GM21529 (cell line): ENCODE data around the gene ALS2CL.

Source experiments
- ATAC-seq: cut with Tn5 transposase; IDR thresholded peaks from one replicate; pipeline ENCODE4 v1.9.1; 2021; ENCODE audit not compliant: unreplicated experiment

ALS2CL gene

DNA sequence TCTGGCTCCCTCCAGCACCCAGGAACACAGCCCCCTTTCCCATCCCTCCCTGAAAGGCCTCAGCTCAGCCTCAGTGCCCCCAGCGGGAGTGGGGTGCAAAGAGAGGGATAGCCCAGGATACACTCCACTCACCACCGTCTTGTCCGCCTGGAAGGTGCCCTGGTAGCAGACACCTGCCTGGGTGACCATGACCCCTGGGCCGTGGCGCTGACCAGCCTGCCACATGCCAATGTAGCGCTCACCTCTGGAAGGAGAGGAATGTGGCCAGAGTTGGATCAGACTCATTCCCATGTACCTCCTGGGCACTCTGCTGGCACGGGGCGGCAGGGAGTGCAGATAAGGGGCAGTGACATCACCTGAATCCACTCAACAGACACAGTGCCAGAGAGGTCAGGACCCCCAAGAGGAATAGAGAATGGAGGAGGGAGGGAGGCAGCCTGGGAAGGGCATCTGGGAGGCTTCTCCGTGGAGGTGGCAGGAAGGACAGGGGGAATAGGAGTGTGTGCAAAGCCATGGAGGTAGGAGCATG, 13.1 kb downstream of the ALS2CL start:
- ATAC-seq, result no peak

DNA sequence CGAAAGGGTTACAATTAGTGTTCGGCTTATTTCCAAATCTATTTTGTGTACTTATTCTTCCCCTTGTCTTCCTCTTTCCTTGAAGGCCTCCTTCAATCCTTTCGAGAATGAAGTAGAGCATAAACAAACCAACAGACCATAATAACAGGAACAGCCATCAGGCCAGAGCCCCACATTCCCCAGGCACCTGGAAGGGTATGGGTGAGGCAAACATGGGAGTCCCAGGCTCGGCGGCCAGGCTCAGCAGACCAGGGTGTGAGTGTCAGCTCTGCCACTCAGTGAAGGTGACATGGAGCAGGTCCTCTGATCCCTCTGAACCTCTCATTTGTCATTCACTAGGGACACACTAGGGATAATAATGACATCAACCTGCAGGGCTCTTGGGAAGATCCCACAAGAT, 13.8 kb downstream of the ALS2CL start:
- no peak for ATAC-seq

DNA sequence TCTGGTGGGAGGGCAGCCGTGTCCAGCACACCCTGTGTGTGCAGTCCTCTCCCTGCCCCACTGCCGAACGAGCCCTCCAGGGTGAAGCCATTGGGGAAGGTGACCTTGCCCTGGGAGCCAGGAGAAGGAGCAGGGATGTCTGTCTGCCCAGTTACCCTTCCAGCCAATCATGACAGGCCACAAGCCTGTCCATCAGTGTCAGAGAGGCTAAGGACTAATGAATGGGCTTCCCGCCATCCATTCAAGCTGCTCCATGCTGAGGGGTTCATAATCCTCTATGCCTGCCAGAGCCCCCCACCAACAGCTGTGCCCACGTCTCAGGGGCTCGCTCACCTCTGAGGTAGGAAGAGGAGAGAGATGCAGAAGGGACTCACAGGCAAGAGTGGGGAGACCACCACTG, 15.2 kb downstream of the ALS2CL start:
- ATAC-seq, result no peak

DNA sequence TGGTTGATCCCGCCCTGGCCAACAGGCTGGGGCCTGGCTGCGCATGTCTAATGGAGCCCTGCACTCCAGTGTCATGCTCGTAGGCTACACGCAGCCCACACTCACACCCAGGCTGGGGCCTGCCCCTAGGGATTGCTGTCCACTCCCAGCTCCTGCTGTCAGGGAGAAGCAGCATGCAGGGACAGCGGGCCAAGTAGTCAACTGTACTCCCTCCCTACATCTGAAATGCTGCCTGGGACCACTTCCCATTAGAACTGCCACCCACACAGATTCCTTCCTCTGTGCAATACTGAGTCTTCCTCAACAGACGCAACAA, 16.1 kb downstream of the ALS2CL start:
- no peak for ATAC-seq

DNA sequence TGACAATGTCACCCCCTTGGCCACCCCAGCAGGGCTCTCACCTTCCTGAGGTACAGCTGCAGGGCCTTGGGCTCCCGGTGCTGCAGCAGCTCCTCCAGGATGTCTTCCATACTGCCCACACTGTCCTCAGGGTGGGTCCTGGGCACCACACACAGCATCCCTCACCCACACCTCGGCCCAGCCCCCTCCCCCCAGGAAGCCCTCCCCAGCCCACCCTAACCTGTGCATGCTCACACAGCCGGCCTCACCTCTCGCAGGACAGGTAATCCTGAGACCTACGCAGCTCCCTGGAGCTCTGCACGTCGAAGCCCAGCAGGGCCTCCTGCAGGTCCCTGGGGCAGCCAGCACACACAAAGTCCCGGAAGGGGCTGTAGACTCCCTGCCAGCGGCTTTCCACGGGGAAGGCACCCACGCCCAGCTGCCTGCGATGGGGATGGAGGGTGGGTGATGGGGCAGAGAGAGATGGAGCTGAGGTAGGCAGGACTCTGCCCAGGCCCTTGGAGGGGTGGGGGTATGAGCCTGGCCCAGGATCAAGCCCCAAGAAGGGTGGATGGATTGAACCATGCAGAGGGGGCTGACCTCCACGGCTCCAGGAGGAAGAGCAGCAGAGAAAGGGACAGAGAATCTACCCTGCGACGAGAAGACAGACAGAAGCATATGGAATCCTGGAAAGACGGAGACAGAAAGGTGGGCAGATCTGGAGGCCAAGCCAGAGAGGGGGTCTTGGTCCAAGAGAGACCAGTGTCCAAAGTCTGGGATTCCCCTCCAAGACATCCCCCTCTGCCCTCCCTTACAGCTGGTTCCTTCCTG, 16.7 kb downstream of the ALS2CL start:
- ATAC-seq, result no peak

DNA sequence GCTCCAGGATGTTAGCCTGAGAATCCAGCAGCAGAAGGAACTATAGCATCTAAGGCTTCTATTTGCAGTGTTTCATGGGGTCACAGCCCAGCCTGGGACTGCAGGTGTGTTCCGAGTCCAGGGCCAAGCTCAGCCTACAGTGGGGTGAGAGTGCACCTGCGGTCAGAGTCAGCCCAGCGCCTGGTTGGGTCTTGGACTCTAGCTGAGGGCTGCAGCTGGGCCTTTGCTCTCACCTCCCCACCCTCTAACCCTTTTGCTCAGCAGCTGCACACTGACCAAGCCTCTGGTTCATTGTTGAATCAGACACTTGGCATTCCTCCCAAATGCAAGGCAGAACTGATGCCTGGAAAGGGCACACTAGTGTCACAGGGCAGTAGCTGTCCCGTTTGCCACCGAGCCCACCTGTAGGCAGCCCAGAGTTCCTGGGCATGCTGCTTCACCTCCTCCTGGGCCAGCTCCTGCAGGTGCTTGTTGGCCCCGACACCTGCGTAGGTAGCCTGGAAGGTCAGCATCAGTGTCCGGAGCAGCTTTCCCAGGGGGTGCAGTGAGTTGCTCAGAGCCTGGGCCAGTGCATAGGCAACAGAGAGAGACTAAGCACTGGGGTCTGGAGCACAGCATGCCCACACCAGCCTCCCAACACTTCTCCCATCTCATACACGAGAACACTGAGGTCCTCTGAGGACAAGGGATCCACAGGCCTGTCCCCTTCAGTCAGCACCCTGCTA, 17.5 kb downstream of the ALS2CL start:
- no peak for ATAC-seq

DNA sequence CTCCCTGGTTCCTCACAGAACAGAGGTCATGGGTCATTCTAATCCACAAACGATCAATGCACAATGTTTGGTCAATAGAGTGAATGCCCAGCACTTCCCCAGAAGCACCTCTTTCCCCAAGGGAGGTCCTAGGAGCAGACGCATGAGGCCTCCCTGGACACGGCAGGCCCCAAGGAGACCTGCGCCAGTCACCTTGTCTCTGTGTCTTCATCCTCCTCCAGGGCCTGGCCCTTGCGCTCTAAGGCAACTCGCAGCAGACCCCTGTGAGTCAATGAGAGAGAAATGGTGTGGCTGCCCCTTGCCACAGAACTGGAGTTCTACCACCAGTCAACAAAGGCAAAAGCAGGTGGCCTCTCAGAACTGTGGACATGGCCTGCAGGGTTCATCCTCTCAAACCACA, 18.1 kb downstream of the ALS2CL start:
- no peak for ATAC-seq

DNA sequence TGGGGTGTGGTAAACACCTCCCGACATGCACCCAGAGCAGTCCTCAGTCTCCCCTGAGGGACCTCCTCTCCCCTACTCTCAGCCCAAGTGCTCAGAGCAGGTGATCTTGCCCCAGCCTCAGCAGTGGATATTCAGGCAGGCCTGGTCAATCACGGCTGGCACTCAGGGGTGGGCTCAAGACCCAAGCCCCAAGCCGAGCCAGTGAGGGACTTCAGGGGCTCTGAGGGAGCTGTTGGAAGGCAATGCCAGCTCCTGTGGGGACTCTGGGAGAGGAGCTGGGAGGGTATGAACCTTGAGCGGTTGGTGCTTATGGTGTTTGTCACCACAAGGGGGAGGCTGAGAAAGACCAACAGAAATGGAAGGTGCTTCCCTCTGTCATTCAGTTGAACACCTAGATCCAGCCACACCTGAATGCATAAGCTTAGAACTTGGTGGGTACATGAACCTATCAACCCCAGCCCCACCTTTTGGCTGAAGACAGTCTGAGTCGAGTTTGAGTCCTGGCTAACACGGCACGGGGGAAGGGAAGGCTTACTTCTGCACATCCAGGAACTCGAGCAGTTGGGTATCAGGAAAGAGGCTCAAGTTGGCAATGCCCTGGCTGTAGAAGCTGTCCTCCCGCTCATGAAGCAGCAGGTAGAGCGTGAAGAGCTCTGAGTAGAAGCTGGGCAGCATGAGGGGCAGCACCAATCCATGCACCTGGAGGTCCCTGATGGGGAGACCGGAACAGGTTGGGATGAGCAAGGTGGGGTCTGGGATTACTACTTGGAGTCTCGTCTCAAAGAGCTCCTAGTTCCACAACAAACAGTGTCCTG, 19.2 kb downstream of the ALS2CL start:
- ATAC-seq, result no peak

DNA sequence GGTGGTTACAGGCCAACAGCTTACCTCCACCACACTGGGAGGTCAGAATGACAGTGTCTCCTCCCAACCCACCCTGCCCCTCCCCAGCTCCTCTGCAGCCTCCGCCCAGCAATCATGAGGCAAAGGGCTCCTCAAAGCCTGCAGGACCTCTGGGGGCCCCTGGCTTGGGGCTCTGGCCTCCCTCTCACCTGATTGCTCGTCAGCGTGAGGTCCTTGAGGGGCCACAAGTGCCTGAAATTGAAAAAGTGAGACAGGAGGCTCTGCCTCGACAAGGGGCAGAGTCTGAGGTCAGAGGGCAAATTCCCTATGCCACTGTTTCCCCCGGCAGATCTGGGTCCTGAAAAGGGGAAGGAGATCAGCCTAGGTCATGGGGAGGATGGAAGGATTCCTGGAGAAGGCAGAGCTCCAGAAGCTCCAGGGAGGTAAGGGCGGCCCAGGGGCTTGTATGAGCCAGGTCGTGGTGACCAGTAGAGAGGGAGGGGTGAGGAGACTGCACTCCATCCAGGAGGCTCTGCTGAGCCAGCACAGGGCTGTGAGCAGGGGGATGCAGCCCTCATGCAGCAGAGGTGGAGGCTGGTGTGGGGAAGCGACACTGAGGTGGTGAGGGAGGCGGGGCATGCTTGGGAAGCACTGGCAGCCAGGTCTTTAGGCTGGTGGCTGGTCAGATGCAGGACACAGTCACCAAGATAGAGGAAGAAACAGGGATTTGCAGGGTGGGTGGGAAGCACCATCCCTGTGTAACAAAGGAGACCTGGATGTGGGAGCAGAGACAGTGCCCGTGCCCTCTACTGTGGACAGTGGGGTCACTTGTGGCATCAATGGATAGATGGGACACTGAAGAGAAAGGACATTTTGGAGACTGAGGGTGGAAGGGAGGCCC, 20.1 kb downstream of the ALS2CL start:
- ATAC-seq, result no peak

DNA sequence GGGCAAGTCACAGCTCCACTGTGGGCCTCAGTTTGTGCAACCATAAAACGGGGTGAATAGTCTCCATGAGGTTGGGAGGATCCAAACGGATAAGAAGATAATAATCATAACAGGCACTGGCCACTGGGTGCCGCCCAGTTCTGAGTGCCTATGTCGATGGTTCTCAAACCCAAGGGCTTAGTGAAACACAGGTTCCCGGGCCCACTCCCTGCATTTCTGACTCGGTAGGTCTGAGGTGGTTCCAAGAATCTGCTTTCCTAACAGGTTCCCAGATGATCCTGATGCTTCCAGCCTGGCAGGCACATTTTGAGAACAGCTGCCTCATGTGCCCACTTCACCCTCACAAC, 21.2 kb downstream of the ALS2CL start:
- no peak for ATAC-seq

DNA sequence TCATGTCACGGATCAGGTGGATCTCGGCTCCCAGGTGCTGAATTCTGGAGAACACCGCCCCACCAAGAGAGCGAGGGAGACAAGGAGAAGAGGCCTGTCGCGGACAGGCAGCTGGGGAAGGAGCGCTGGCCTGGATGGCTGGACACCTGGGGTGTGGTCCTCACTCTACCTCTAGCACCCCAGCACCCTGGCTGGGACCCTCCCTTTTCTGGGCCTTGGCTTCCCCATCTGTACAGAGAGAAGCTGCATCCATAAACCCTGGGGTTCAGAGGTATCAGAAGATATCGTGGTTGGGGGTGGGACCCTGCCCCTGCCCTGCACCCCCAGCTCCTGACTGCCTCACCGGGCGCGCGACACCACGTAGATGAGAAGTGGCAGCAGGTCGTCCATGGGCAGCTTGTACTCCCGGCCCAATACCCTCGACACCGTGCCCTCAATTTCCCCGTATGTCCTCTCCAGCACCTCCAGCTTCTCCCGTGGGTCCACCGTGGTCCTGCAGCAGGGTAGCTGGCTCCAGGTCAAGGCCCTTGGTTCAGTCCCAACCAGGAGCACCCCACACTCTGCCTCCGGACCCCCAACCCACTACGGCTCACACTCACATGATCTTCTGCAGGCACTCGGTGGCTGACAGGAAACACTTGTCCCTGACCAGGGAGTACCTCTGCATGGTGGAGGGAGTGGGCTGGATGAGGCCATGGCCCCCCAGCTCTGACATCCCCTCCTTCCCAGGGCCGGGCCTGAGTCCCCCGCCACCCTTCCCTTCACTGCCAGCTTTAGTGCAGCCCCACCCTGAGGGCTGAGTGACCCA, 21.7 kb downstream of the ALS2CL start:
- ATAC-seq, result no peak

DNA sequence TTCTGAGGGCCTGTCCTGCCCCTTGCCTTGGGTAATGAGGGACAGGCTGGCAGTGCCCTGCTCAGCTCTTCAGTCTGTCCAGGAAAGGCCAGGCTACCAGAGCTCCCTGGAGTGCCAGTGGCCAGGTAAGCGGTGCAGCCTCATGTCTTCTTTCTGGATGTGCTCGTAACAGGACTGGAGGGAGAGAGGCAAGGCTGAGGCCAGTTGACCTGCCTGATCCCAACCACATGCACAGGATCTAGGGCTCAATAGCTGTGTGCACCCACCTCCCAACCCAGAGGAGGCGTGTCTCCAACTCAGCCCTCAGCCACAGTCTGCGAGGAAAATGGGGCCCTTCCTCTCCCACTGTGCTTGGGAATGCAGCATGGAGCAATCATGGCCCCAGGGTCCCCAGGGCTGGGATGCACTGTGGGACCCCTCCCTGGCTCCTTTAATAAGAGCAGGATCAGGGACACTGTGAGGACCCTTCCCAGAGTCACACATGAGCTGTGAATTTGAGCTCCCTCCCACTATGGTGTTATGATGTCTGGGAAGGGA, 22.5 kb downstream of the ALS2CL start:
- ATAC-seq, result no peak

DNA sequence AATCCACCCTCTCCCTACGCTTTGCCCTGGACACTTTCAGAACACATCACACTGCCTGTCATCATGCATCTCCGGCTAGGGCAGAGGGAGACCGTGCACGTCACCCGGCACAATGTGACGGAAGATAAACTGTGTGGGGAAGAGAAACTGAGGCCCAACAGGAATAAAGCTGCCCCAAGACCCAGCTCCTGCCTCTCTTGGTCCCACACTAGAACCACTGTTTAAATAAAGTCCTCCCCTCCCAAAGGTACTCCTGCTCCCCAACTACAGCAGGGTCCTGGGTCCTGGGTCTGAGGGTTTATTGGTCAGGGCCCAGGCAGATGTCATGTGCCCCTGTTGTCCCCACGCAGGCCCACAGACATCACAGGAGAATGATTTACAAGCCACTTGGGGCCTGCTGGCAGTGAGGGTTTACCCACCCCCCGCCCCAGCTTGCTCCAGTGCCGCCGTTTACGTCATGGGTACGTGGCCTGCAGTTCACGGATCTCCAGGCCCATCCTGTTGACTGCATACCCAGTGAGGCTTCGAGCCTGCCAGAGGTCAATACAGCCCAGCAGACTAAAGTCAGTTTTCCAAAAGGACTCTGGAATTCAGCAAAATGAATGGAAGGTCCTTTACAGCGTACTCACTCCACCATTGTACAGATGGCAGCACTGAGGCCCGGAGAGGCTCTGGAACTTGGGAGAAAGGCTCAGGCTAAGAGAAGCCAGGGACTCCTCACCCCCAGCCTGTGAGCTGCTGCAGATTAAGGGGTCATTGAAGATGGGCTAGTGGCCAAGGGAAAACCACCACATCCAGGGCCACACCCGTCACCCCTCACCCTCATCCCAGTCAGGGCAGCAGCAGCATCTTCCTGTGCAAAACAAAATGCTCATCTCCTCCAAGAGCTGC, 23.2 kb downstream of the ALS2CL start:
- ATAC-seq, result no peak

DNA sequence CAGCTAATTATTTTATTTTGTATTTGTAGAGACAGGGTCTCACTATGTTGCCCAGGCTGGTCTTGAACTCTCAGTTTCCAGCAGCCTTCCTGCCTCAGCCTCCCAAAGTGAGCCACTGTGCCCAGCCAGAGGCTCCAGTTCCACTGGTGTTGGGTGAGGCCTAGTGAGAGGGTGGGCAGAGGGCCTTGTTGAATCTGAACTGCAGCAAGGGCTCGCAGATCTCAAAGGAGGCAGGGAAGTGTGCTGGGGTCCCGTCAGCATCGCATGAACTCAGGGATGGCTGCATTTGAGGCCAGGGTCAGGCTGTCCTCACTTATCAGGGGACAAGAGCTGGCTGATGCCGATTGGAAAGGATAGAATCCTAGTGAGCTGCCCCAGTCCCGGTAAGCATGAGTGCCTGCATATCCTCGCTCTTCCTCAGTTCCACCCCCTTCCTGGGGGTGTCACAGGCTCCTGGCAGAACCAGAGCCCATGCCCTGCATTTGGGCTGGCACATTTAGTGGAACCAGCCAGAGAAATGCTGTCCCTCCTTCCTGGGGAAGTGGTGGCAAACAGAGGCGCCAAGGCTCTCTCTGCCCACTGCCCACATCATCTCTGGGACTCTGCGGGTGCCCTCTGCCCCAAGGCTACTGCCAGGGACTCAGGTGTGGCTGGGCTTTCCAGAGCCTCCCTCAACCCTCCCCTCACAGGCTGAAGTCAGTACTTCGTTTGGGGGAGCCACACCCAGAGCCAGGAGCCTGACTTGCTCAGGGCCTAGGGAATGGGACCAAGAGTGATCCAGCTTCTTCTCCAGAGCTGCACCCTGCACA, 24.1 kb downstream of the ALS2CL start:
- no peak for ATAC-seq

DNA sequence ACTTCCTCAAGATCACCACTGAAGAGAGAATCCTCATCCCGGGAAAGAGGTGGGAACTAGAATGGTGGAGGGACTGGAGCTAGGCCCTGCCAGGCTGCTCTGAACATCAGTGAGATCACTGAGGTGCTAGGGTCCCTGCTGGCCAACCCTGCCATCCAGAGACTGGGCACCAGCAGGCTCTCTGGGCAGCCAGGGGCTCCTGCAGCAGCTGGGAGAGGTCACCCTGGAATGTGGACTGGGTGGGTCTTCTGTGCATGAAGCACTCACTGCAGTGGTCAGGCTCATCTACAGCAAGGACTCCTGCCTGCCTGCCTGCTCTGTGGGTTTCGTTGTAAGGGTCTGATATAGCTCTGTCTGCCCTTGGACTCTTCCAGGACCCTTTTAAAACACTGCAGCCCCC, 24.9 kb downstream of the ALS2CL start:
- ATAC-seq, result no peak

DNA sequence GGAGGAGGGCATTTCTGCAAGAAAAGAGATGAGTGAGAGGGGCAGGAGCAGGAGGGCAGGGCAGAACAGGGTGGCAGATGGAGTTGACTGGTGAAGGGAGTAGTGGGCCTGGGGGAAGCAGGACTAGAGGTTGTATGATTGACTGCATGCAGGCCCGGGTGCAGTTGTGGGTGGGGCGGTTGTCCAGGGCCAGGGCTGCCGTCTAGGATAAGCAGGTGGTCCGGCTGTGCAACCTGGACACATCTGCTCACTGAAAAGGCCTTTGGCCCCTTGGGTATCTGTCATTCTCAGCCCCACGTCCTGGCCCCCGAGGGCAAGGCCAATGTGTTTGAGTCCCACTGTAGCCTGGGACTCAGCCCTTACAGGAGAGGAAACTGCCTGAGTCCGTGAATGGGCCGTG, 25.4 kb downstream of the ALS2CL start:
- no peak for ATAC-seq

DNA sequence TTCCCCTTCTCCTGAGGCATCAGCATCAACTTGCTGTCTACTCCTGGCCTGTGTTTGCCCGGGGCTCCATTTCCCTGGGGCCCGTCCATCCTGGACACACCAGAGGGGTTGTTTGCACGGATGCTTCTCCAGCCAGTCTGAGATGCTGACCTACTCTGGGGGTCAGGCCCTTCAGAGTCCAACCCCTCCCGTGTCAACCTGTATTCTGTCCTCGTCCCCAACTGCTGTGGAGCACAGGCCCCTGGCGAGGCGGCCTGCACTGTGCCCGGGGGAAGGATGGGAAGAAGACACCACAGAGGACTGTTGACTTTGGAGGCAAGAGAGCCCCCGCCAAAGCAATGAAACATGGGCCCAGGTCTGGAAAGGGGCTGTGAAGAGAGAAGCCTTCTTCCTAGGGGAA, 25.8 kb downstream of the ALS2CL start:
- ATAC-seq, result no peak

DNA sequence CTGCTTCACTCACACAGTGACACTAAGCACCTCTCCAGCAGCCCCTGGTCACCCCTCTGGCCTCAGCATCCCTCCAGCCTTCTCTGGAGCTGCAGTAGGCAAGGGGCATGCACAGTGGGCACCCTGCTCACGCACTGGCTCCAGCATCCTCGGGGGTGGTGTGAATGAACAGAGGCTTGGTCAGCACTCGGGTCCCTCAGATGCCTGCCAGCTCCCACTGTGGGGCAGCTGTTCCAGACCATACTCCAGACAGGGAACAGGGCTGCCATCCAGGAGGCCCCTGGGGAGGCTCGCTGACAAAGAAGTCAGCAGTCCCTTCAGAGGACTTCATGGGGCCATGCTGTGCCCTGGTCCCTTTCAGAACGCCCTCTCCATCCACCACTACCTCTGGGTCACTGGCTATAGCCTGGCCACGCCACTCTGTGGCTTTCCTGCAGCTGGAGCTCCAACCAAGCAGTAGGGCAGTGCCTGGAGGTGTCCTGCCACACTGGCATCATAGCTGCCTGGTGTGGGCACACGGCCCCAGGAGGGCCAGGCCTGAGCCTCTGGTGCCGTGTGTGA, 26.3 kb downstream of the ALS2CL start:
- ATAC-seq, result no peak
